ENCODE measurements around the gene TRIM38.

DNA sequence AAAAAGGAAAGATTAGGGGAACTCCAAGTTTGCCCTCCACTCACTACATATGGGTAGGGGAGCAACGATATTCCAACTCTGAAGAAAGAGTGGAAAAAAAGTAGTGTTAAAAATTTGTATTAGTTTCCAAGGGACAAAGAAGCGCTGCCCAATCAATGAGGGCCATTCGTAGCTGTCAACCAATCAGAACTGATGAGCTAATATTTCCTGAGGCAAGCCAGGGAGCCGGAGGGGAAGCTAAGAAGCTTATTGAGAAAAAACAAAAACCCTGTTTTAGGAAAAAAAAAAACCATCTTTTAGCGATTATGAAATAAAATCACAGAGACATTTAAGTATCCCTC is 59.5 kb downstream of the TRIM38 start:
- TF ChIP-seq, protein P1, sequence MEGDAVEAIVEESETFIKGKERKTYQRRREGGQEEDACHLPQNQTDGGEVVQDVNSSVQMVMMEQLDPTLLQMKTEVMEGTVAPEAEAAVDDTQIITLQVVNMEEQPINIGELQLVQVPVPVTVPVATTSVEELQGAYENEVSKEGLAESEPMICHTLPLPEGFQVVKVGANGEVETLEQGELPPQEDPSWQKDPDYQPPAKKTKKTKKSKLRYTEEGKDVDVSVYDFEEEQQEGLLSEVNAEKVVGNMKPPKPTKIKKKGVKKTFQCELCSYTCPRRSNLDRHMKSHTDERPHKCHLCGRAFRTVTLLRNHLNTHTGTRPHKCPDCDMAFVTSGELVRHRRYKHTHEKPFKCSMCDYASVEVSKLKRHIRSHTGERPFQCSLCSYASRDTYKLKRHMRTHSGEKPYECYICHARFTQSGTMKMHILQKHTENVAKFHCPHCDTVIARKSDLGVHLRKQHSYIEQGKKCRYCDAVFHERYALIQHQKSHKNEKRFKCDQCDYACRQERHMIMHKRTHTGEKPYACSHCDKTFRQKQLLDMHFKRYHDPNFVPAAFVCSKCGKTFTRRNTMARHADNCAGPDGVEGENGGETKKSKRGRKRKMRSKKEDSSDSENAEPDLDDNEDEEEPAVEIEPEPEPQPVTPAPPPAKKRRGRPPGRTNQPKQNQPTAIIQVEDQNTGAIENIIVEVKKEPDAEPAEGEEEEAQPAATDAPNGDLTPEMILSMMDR (IDR thresholded peaks at IDR 0.05; ENCODE audit: low read length): no peak
- TF ChIP-seq EZH2 (IDR thresholded peaks at IDR 0.05; ENCODE audit: borderline replicate concordance, low read length): no peak
